Activated B cell treated with CpG ODN at 0.5 μM for 24 hours (primary cell): ENCODE results near the gene SSBP1. TPM values are rescaled to one million over a fixed set of nuclear protein-coding genes. Genes with fewer than 3 reads are reported as not detected.

Source experiments
- ATAC-seq: fragments of 200-7000 bp; cut with Tn5 transposase; one replicate; pipeline ENCODE4 v1.10.0; 2021; ENCODE audit warnings: low read depth, mild to moderate bottlenecking, moderate library complexity
- CTCF ChIA-PET: fragments of 350-600 bp; sonication (Branson Sonifier 250); formaldehyde crosslinking; loops from one replicate; lab custom pipeline; 2021; ENCODE audit warnings: antibody characterized with exemption; lab: Charles Lee
- POLR2A ChIA-PET: fragments of 350-600 bp; sonication (Branson Sonifier 250); formaldehyde crosslinking; loops from one replicate; lab custom pipeline; 2021; ENCODE audit warnings: antibody characterized with exemption; lab: Charles Lee
- DNase-seq: peaks from one replicate; pipeline ENCODE4 v3.0.0; 2022
- H3K27ac Mint-ChIP-seq: one replicate; pipeline ENCODE4 v1.8.0; 2020; ENCODE audit warnings: mixed read lengths
- H3K27me3 Mint-ChIP-seq: one replicate; pipeline ENCODE4 v1.8.0; 2021; ENCODE audit warnings: mixed read lengths
- H3K36me3 Mint-ChIP-seq: one replicate; pipeline ENCODE4 v1.8.0; 2021; ENCODE audit warnings: low read depth, mixed read lengths
- H3K4me1 Mint-ChIP-seq: one replicate; pipeline ENCODE4 v1.8.0; 2021; ENCODE audit warnings: mixed read lengths
- H3K4me3 Mint-ChIP-seq: one replicate; pipeline ENCODE4 v1.8.0; 2020; ENCODE audit warnings: mild to moderate bottlenecking, mixed read lengths
- H3K9me3 Mint-ChIP-seq: one replicate; pipeline ENCODE4 v1.8.0; 2020; ENCODE audit warnings: mixed read lengths
- CTCF ChIP-seq: fragments of 200-600 bp; IDR thresholded peaks from one replicate; pipeline ENCODE4 v1.8.0; 2022; ENCODE audit warnings: antibody characterized with exemption, mild to moderate bottlenecking
- intact Hi-C: fragments of 100-400 bp; cut with micrococcal nuclease; formaldehyde crosslinking; loops from one replicate; pipeline ENCODE4 v1.15.1; 2024
- total RNA-seq: library from RNA; stranded (reverse); gene quantifications from 2 replicates; pipeline ENCODE4 v1.2.3, GENCODE V29; 2022

Gene SSBP1
- total RNA-seq, 1 donor from 2014 or later, result 122 TPM

- DNase-seq (no peak), ATAC-seq (no peak)
- H3K4me3 Mint-ChIP-seq, result no peak overlapping the region
- no peaks in the 10 kb centered on the region for H3K27me3 Mint-ChIP-seq
- CTCF ChIA-PET, result interaction anchor here (1.0 to 3.6 kb wide), 2 partner anchors 11 to 134 kb away, joined by 3 to 36 read pairs; no protein-coding TSS in a partner anchor
- POLR2A ChIA-PET, result no interaction called here
- intact Hi-C loops, result no loop called here
- H3K27ac Mint-ChIP-seq, result no peak overlapping the region
- peaks cover 25% of the 10 kb centered on the region for H3K36me3 Mint-ChIP-seq
- H3K4me1 Mint-ChIP-seq, result no peaks in the 10 kb centered on the region
- no peaks in the 10 kb centered on the region for H3K9me3 Mint-ChIP-seq
- TF ChIP-seq CTCF, result no peak
Measured at GRCh38 chr7:141788296-141788695, 50.1 kb downstream of the SSBP1 start.

GRCh38 chr7:141789917-141790316 lies 51.8 kb downstream of the SSBP1 start, which contains the start of gene TAS2R5:
TAS2R5 (plus strand) TSS chr7:141790217; CDS start chr7:141790362, 145 bp downstream.
- Mint-ChIP-seq H3K4me1 (no peaks in the 10 kb centered on the region), H3K4me3 (no peak within 1 kb of the TSS), H3K36me3 (peaks cover 30% of the 10 kb centered on the region), H3K27me3 (no peaks in the 10 kb centered on the region), H3K27ac (no peak within 1 kb of the TSS), H3K9me3 (no peaks in the 10 kb centered on the region)
- intact Hi-C loops, result no loop called here
- no peak for DNase-seq
- POLR2A ChIA-PET, result no interaction called here
- no peak for ATAC-seq
- CTCF ChIA-PET, result no interaction called here
- no peak for TF ChIP-seq CTCF

- DNase-seq (no peak), ATAC-seq (no peak)
- Mint-ChIP-seq H3K27me3 (no peaks in the 10 kb centered on the region), H3K9me3 (no peaks in the 10 kb centered on the region), H3K36me3 (peaks cover 27% of the 10 kb centered on the region), H3K4me1 (no peaks in the 10 kb centered on the region), H3K27ac (no peak overlapping the region), H3K4me3 (no peak overlapping the region)
- CTCF ChIA-PET, result no interaction called here
- no peak for TF ChIP-seq CTCF
- intact Hi-C loops, result no loop called here
- POLR2A ChIA-PET, result no interaction called here
Measured at GRCh38 chr7:141792526-141792925, 54.4 kb downstream of the SSBP1 start.

Other genes with a start within 250 kb of the SSBP1 start
- gene AGK, start 186.9 kb upstream of the SSBP1 start, total RNA-seq, result 35.1 and 39.3 TPM in 2 replicates
- 49.1 and 58.1 TPM in 2 replicates for gene DENND11, start 36.2 kb upstream of the SSBP1 start, total RNA-seq
- gene WEE2, start 30.0 kb upstream of the SSBP1 start, total RNA-seq, result not detected in 2 replicates
- 2.8 and 3.3 TPM in 2 replicates for gene TAS2R3, start 25.7 kb downstream of the SSBP1 start, total RNA-seq
- 1.3 and 1.9 TPM in 2 replicates for gene TAS2R4, start 38.3 kb downstream of the SSBP1 start, total RNA-seq
- 1.1 and 1.5 TPM in 2 replicates for gene TAS2R5, start 51.9 kb downstream of the SSBP1 start, total RNA-seq
- not detected in 2 replicates for gene PRSS37, start 103.1 kb downstream of the SSBP1 start, total RNA-seq
- gene OR9A4, start 178.0 kb downstream of the SSBP1 start, total RNA-seq, result not detected in 2 replicates
- 0.20 and 0.35 TPM in 2 replicates for gene CLEC5A, start 208.6 kb downstream of the SSBP1 start, total RNA-seq
- not detected in 2 replicates for gene TAS2R38, start 235.4 kb downstream of the SSBP1 start, total RNA-seq